ENCODE results near the gene MYO16.

MYO16 gene

DNA sequence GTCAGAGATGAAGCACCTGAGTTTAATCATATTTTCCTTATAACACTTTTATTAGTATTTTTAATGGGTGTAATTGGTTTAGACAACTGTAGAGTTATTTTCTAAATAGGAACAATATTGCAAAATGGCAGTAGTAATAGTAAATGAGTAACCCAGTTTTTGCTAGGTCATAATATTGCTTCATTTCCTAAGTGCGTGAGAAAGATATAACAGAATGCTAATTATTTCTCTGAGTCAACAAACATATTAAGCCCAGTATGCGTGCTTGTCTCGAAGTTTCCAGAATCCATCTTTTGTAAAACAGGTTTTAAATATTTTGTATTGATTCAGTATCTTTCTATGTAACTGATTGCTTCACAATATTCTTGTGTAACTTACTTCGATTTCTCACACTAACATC, 315.3 kb downstream of the MYO16 start:
- DNase-seq, result no peak

- no peak for DNase-seq
Measured at GRCh38 chr13:108947551-108948030, 318.2 kb downstream of the MYO16 start.

GRCh38 chr13:108948251-108948671, 318.9 kb downstream of the MYO16 start:
- DNase-seq, result no peak

- DNase-seq, result no peak
Measured at GRCh38 chr13:108950333-108951010, 321.1 kb downstream of the MYO16 start.

GRCh38 chr13:108955741-108956140, 326.3 kb downstream of the MYO16 start:
- DNase-seq, result no peak

GRCh38 chr13:108957369-108958012, 328.1 kb downstream of the MYO16 start:
- peak in 1 of 2 experiments; percentile 5 for DNase-seq

GRCh38 chr13:108958013-108958376, 328.6 kb downstream of the MYO16 start:
- no peak for DNase-seq

DNA sequence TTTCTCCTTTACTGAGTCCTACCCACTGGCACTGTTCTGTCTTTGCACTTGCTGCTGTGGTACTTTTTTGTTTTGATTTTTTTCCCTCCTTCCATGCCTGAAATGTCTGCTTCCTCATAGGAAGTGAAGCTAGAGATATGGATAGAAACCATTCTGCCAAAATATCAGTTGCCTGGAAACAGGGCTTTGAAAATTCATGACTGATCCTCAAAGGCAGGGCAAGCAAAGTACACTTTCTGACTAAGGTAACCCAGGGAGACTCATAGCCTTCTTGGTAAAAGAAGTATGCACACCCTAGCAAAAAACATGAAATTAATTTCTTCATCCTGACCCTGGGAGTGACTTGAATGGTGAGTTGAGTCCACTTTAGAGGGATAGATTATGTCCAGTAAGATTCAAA, 329.8 kb downstream of the MYO16 start:
- DNase-seq, result no peak

DNA sequence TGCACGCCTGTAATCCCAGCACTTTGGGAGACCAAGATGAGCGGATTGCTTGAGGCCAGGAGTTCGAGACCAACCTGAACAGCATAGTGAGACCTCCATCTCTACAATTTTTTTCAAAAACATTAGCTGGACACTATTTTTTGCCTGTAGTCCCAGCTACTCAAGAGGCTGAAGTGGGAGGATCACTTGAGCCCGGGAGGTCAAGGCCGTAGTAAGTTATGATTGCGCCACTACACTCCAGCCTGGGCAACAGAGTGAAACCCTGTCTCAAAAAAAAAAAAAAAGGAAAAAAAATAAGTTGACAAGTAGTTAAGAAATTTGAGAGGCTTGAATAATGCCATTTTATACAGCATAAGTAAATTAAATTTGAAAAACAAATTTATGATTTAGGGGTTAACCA, 330.6 kb downstream of the MYO16 start:
- DNase-seq, result no peak

GRCh38 chr13:108961542-108962125, 332.2 kb downstream of the MYO16 start:
- peak in 1 of 2 experiments; percentile 36 for DNase-seq

DNA sequence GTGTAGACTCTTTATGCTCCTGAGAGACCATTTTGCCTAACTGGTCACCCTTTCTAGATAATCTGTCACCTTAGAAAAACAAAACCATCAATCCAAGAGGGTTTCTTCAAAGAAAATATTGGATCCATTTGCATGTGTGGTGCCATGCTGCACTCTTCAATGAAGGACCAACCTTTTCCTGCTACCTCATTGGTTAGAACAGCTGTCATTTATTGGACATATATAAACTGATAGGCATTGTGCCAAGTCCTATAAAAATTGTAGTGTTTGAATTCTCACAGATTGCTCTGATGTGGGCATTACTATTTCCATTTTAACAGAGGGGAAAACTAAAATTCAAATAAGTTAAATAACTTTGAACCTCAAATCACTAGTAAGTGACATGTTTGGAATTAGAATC, 333.2 kb downstream of the MYO16 start:
- DNase-seq, result no peak

- DNase-seq, result no peak
Measured at GRCh38 chr13:108963276-108963810, 333.9 kb downstream of the MYO16 start.

GRCh38 chr13:108963846-108964600, 334.6 kb downstream of the MYO16 start:
- no peak for DNase-seq

- no peak for DNase-seq
Measured at GRCh38 chr13:108964606-108965005, 335.2 kb downstream of the MYO16 start.

GRCh38 chr13:108967371-108967770, 338.0 kb downstream of the MYO16 start:
- DNase-seq, result no peak

DNA sequence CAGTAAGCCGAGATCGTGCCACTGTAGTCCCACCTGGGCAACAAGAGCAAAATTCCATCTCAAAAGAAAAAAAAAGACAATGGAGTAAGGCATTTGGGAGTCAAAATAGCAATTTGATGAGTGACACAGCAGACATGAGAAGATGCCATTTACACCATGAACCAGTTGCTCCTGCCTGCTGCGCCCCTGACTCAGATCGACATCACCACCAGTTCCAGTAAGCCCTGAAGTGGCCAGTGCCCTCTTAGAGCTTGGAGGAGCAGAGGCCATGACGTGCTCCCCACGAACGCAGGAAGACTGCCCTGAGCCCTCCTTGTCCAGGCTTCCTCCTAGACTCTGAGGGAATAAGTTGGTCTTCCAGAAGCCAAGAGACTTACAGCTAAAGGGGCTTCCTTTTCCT, 339.2 kb downstream of the MYO16 start:
- DNase-seq, result no peak

- DNase-seq, result no peak
Measured at GRCh38 chr13:108974686-108975085, 345.3 kb downstream of the MYO16 start.

- no peak for DNase-seq
Measured at GRCh38 chr13:108980237-108980636, 350.8 kb downstream of the MYO16 start.

DNA sequence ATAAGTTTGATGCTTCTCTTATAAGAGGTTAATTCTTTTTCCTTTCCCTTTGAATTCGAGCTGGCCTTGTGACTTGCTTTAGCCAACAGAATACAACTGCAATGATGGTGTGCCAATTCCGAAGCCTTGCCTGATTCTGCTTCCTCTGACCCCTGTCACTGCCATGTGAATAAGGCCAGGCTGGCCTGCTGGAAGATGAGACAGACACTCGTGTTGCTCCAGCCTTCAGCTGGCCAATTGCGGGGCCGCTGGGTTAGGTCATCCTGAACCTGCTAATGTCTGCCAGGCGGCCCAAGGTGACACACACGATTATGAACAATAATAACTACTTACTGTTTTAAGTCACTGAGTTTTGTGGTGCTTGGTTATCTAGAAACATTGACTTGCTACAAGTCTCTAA, 352.0 kb downstream of the MYO16 start:
- DNase-seq, result no peak

- no peak for DNase-seq
Measured at GRCh38 chr13:108983273-108983672, 353.9 kb downstream of the MYO16 start.

DNA sequence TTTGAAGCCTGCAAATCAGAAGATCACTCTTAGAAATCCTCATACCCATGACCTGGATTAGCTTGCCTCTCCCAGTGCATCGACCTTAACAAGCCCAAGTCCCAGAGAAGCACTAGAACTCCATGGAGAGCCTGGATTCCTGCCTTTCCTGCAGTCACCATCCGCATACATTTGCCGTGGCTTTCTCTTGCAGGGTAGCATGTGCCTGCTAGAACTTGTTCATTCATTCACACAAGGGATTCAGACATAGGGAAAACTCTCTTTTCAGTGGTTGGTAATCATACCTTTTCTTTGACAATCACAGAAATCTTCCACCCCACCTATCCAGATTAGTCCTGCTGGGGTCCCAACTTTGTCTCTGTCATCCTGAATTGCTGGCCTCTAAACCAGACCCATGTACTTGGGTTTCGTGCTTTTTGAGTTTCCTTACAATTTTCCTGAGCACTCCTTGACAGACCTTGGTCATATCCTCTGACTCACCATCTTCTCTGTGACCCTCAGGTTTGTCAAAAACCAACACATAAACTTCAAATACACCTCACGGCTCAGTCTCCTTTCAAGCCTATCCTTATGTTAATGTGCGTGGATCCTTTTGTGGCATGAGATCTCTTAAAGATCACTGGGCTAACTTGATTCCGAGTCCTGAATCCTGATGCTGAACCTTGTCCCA, 355.0 kb downstream of the MYO16 start:
- no peak for DNase-seq

DNA sequence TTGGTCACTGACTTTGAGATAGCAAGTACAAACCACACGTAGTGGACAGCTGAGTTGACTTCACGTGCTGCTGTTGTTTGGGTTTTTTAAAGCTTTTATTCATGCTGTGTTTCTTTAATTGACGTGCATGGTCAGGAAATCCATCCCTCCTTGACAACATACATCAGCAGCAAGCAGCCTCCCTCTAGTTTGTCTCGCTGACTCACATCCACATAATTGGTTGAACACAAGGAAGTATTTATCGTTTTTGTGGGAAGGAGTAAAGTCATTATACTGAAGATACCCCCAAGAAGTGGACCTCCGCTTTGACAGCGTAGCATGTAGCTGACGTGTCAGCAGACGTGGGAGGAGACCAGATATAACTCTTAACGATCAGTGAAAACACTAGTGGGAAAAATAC, 355.8 kb downstream of the MYO16 start:
- DNase-seq, result no peak

- no peak for DNase-seq
Measured at GRCh38 chr13:108987517-108987916, 358.1 kb downstream of the MYO16 start.
